HG03439 (cell line): ENCODE data around the gene CXCR4.

Source experiments
- ATAC-seq: cut with Tn5 transposase; IDR thresholded peaks from one replicate; pipeline ENCODE4 v1.9.1; 2021; ENCODE audit warnings: mild to moderate bottlenecking, moderate library complexity; ENCODE audit not compliant: unreplicated experiment

CXCR4 gene

GRCh38 chr2:136117909-136118818, at the start of gene CXCR4:
Gene CXCR4 (minus strand): TSS chr2:136118149. CDS start chr2:136118060, 89 bp downstream.
- ATAC-seq, result peak; percentile 22

GRCh38 chr2:136164280-136164776, 46.4 kb upstream of the CXCR4 start:
- no peak for ATAC-seq

DNA sequence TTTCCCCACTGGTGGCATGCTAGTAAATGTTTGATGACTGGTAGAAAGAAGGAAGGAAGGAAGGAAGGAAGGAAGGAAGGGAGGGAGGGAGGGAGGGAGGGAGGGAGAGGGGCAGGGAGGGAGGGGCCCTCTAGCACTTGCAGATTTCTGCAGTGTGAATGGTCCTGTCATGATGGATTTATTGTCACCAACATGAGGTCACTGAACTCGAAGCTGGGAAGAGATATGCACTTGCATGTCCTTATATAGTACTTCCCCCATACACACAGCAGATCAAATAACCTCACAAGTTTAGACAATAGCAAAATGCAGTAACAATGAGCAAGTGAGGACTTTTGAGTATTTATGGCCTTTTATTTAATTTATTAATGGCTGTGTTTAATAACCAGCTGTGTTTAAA, 44.5 kb upstream of the CXCR4 start:
- ATAC-seq, result no peak

DNA sequence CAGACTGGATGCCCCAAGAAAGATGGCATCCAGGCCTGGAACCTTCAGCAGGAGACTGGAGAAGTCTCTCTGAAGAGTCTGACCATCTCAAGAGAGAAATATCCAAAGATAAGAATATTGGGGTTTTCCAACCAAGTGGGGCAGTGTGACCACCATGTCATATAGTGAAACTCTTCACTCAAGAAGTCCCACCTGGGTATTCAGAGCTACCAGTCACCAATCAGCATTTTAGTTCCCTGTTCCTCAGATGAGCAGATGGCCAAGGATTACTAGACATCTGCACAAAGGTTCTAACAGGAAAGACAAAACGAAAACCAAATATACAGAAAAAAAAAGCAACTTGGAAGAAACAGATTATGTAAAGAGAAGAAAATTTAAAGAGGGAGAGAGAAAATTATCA, 38.5 kb upstream of the CXCR4 start:
- ATAC-seq, result no peak

DNA sequence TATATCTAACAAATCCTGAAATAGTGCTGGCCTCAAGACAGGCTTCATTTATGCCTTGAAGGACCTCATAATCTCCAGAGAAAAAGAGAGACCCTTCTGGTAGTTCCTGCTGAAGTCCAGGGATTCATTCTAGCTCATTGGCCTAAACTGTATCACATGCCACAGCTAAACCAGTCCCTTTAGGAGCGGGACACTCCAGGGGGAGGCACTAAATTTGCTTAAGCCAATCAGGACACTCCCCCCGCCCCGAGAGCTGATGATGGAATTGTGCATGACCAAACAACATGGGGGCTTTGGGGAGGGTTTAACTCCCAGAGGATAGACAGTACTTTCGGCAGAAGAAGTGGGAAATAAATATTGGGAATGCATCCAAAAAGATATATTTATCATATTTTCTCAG, 36.4 kb upstream of the CXCR4 start:
- no peak for ATAC-seq

- ATAC-seq, result no peak
Measured at GRCh38 chr2:136151021-136151971, 33.3 kb upstream of the CXCR4 start.

DNA sequence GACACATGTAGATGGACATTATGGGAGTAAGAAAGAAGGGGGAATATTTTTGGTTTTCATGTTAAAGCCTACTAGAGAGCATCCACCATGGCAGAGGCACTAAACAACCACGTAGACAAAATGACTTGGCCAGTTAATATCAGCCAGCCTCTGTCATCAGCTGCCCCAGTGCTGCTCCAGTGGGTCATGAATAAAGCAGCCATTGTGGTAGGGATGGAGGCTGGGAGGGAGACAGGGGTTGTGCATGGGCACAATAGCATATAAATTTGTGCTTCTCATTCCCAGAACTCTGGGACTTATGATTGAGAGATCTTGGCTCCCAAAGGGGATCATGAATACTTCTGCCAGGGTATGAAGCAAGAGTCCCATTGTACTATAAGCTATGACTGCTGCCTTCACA, 31.1 kb upstream of the CXCR4 start:
- ATAC-seq, result no peak

DNA sequence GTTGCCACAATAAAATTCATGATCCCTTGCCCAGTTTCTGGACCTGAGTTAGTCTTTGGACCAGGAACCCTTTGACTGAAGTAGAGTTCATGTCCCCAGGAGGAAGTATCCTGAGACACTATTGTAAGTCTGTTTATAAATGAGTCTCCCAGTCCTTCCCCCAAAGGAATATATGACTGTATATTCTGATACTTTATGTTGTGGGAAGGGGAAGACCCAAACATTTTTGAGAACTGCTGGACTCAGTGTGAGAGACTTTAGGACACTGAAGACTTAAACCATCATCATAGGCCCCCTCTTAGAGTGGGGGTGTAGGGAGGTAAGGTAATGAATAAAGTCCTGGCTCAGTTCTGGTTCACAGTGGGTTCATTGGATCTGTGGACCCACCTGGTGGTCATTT, 28.6 kb upstream of the CXCR4 start:
- ATAC-seq, result no peak

DNA sequence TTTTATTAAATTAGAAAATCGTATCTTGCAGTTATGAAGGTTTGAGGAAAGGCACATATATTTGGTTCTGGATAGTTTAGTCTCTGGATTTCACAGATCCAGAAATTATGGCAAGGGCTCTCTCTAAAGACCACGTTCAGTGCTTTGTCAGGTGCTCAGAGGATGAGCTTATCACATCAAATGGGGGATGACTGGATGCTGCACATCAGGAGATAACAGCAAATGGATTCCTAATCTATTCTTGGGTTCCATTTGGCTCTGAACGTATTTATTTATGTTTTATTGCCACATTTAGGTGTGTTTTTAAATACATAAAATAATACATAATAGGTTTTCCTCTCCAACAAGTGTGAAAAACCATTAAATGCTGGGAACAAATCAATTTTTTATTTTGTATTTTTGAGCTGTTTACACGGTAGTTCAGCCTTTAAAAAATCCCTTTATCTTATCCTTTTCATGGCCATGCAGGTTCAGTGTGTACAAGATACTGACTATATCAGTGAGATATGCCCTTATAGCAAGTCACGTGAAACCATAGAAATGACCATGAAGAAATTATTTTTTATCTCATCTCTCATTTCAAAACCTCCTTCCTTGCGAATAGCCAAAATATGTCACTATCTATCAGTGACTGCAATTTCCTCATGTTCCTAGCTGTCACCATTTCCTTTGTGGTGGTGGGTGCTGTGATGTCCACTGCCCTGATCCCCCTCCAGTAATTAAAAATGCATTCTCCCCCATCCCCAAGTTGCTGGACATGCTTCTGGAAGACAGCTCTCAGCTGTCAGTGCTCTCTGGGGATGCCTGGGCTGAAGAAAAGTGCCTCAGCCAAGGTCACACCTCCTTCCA, 25.9 kb upstream of the CXCR4 start:
- ATAC-seq, result no peak

DNA sequence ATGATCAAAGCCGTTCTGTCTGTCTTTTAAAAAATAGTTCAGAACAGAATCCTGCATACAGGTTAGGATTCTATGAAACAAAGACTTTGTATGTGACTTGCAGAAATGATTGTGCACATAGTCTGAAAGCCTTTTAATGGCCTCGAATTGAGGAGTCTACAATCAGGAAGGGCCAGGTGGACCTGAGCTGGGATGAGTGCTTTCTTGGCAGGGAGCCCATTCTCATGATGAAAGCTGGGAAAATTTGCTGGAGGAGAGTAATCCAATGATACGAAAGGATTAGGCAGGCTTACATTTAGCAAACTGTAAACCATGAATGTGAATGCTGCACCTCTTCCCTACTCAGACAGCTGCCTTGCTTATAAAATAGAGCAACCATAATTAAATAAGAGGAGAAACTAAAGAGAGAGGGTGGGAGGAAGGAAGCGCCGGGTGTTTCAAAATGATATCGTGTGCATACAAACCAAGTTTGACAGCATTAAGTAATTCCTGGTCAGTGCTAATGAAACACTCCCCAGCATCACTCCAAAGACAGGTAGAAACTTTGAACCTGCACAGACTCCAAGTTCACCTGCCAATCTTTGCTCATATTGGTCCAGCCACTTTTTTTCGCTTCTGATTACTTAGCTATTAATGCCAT, 23.7 kb upstream of the CXCR4 start:
- ATAC-seq, result no peak

- no peak for ATAC-seq
Measured at GRCh38 chr2:136139631-136140030, 21.7 kb upstream of the CXCR4 start.

DNA sequence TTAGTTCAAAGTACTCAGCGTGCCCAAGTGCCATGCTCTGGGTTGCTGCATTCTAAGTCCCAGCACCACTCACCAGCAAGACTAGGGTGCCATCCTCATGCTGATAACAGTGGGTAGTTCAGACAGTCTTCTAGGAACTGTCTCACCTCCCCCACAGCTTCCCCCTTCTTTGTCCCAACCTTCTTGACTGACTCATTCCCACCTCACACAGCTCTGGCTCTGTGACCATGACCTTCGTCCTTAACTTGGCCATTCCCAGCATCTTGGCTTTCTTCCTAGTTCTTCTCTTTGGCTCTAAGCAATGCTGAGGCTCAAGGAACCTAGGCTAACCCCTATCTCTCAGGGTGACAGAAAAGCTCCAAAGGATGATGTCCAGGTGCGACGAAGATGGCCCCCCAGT, 20.0 kb upstream of the CXCR4 start:
- ATAC-seq, result no peak

DNA sequence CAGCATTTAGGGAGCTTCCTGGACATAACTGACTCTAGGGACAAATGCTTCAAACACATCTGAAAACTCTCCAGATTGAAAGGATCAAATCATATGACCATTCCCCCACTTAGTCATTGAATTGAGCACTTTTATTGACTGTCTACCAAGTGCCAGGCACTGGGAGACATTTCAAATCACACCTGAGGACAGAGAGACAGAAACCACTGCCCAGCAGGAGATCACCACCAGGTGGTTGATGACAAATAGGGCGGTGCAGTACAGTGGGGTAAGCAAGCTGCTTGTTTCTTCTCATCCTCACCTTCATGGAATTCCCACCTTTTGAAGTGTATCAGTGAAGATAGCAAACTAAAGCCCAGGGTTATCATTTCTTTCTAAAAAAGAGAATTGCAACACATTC, 19.0 kb upstream of the CXCR4 start:
- no peak for ATAC-seq

GRCh38 chr2:136135921-136136906, 18.3 kb upstream of the CXCR4 start:
- ATAC-seq, result peak; percentile 51

- ATAC-seq, result no peak
Measured at GRCh38 chr2:136135462-136135861, 17.5 kb upstream of the CXCR4 start.

DNA sequence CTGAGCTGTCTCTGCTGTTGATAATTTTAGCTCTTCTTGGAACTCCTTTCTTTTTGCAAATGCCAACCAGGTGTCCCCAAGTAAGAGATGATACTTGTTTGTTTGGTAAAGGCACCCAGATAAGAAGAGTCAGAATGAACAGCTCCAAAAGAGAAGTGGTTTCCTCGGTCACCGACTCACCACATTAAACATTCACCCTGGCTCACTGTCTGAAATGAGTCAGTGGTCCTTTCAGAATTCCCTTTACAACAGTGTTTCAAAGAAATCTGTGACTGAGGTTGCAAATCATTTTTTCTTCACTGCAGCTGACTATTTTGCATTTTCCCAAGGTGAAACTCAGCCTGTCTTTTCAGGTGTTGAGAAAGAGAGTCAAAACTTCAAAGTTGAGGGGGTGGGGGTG, 16.2 kb upstream of the CXCR4 start:
- ATAC-seq, result no peak

- no peak for ATAC-seq
Measured at GRCh38 chr2:136133586-136133985, 15.6 kb upstream of the CXCR4 start.

GRCh38 chr2:136133176-136133575, 15.2 kb upstream of the CXCR4 start:
- no peak for ATAC-seq

DNA sequence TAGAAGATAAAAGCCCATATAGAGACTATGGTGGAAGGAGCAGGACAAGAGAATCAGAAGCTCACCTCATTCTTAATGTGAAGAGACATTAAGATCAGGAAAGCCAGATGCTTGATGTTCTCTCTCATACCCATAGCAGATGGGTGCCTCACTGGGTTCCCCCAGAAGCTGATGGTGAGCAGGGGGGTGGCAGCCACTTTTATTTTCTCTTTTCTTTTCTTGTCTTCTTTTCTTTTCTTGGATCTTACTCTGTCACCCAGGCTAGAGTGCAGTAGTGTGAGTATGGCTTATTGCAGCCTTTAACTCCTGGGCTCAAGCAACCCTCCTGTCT, 14.8 kb upstream of the CXCR4 start:
- ATAC-seq, result no peak
